LNCaP clone FGC (cell line): ENCODE results near the gene CIART.

Source experiments
- DNase-seq: peaks from one replicate; pipeline ENCODE4 v3.0.0-alpha.2; 2011; ENCODE audit warnings: low read depth
- H3K4me3 ChIP-seq: 2 replicates; pipeline ENCODE4 v1.5.1; 2011; ENCODE audit warnings: mild to moderate bottlenecking, low read depth, low read length, control low read depth
- CTCF ChIP-seq: IDR thresholded peaks from 2 replicates; pipeline ENCODE4 v1.5.1; 2012; ENCODE audit warnings: mild to moderate bottlenecking; ENCODE audit not compliant: control insufficient read depth, insufficient read depth; ENCODE audit errors: extremely low read depth

The CIART gene

GRCh38 chr1:150271291-150271959 lies 10.9 kb upstream of the CIART start:
- no peak overlapping the region for H3K4me3 ChIP-seq
- no peak for TF ChIP-seq CTCF
- no peak for DNase-seq

GRCh38 chr1:150273311-150273710 lies 9.0 kb upstream of the CIART start:
- TF ChIP-seq CTCF = no peak
- H3K4me3 ChIP-seq = no peak overlapping the region
- no peak for DNase-seq

- DNase-seq = no peak
- TF ChIP-seq CTCF = no peak
- no peak overlapping the region for H3K4me3 ChIP-seq
Measured at GRCh38 chr1:150280138-150280707, 2.1 kb upstream of the CIART start.

GRCh38 chr1:150281221-150281757 lies 1.1 kb upstream of the CIART start:
- peak; percentile 66 for TF ChIP-seq CTCF
- peak overlapping the region; percentile 72 for H3K4me3 ChIP-seq

GRCh38 chr1:150282558-150282958 lies 204 bp downstream of the CIART start:
- H3K4me3 ChIP-seq = peak overlapping the region; percentile 72
- no peak for TF ChIP-seq CTCF
- DNase-seq = peak; percentile 51

More at GRCh38 chr1:150281221-150281757, 1.1 kb upstream of the CIART start:
- no peak for DNase-seq

- no peak for DNase-seq
- TF ChIP-seq CTCF = no peak
- peak overlapping the region; percentile 72 for H3K4me3 ChIP-seq
Measured at GRCh38 chr1:150283260-150283659, 906 bp downstream of the CIART start.

- no peak overlapping the region for H3K4me3 ChIP-seq
- no peak for TF ChIP-seq CTCF
- DNase-seq = no peak
Measured at GRCh38 chr1:150288382-150288781, 6.0 kb downstream of the CIART start.
